ENCODE measurements around the gene CADM1.
"Not testable (repeated sequence)": the region's sequence is repeated elsewhere in the genome, so short reads cannot be mapped to it uniquely, and the experiment has no call there.

CADM1 gene

GRCh38 chr11:115476463-115477286 lies 27.5 kb downstream of the CADM1 start:
- DNase-seq: peak; percentile 88

- DNase-seq: no peak
These were observed 28.7 kb downstream of the CADM1 start for GRCh38 chr11:115475564-115475963.

GRCh38 chr11:115474306-115474705 lies 29.9 kb downstream of the CADM1 start:
- DNase-seq: not testable (repeated sequence)

- no peak for DNase-seq
These were observed 31.0 kb downstream of the CADM1 start for GRCh38 chr11:115473167-115473566.

GRCh38 chr11:115471367-115471766 lies 32.8 kb downstream of the CADM1 start:
- no peak for DNase-seq

GRCh38 chr11:115470928-115471327 lies 33.3 kb downstream of the CADM1 start:
- DNase-seq: no peak

GRCh38 chr11:115469361-115469760 lies 34.9 kb downstream of the CADM1 start:
- DNase-seq: no peak

- DNase-seq: no peak
These were observed 38.1 kb downstream of the CADM1 start for GRCh38 chr11:115466122-115466521.

GRCh38 chr11:115464269-115464668 lies 39.9 kb downstream of the CADM1 start:
- DNase-seq: no peak

- DNase-seq: peak; percentile 64
These were observed 40.6 kb downstream of the CADM1 start for GRCh38 chr11:115463606-115464005.

GRCh38 chr11:115462757-115463156 lies 41.5 kb downstream of the CADM1 start:
- no peak for DNase-seq

- no peak for DNase-seq
These were observed 42.1 kb downstream of the CADM1 start for GRCh38 chr11:115462004-115462541.

GRCh38 chr11:115460512-115460911 lies 43.7 kb downstream of the CADM1 start:
- DNase-seq: no peak

GRCh38 chr11:115459563-115459962 lies 44.7 kb downstream of the CADM1 start:
- peak; percentile 67 for DNase-seq

- peak; percentile 84 for DNase-seq
These were observed 45.3 kb downstream of the CADM1 start for GRCh38 chr11:115458877-115459276.

- no peak for DNase-seq
These were observed 48.2 kb downstream of the CADM1 start for GRCh38 chr11:115456019-115456418.

GRCh38 chr11:115455613-115456012 lies 48.6 kb downstream of the CADM1 start:
- no peak for DNase-seq

- no peak for DNase-seq
These were observed 49.7 kb downstream of the CADM1 start for GRCh38 chr11:115454525-115454924.

GRCh38 chr11:115453693-115454490 lies 50.3 kb downstream of the CADM1 start:
- no peak for DNase-seq

GRCh38 chr11:115452241-115452640 lies 52.0 kb downstream of the CADM1 start:
- DNase-seq: no peak

- DNase-seq: no peak
These were observed 53.7 kb downstream of the CADM1 start for GRCh38 chr11:115450519-115450918.

- no peak for DNase-seq
These were observed 56.8 kb downstream of the CADM1 start for GRCh38 chr11:115447273-115447864.

GRCh38 chr11:115446214-115446613 lies 58.0 kb downstream of the CADM1 start:
- DNase-seq: no peak

Measured in NCI-H526 treated with DMSO at 0.1 percent for 48 hours (cell line).